GM10266 (cell line): Measurements from ENCODE around the gene SSTR5.

Experiments
- DNase-seq: peaks from one replicate; pipeline ENCODE4 v3.0.0; 2012; ENCODE audit errors: extremely low spot score
- TF ChIP-seq, protein P1 (sequence below): IDR thresholded peaks from 2 replicates; pipeline ENCODE4 v1.5.1; 2012; ENCODE audit warnings: mild to moderate bottlenecking, low read depth; ENCODE audit not compliant: control insufficient read depth, insufficient read depth; ENCODE audit errors: missing control alignments

Gene SSTR5

DNA sequence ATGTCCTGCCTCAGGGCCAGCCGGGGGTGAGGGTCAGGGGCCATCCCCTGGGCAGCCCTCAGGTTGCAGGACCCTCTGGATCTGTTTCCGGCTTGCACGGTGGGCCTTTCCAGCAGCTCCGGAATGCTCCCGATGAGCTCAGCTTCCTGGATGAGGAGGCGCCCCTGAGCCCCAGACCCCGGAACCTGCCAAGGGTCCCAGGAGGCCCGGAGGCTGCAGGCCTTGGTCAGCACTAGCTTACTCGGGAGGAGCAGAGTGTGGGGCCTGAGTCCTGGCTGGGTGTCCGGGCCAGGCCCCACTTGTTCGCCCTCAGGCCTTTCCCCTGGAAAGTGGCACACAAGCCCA lies 31.1 kb downstream of the SSTR5 start:
- no peak for DNase-seq
- TF ChIP-seq, protein P1, sequence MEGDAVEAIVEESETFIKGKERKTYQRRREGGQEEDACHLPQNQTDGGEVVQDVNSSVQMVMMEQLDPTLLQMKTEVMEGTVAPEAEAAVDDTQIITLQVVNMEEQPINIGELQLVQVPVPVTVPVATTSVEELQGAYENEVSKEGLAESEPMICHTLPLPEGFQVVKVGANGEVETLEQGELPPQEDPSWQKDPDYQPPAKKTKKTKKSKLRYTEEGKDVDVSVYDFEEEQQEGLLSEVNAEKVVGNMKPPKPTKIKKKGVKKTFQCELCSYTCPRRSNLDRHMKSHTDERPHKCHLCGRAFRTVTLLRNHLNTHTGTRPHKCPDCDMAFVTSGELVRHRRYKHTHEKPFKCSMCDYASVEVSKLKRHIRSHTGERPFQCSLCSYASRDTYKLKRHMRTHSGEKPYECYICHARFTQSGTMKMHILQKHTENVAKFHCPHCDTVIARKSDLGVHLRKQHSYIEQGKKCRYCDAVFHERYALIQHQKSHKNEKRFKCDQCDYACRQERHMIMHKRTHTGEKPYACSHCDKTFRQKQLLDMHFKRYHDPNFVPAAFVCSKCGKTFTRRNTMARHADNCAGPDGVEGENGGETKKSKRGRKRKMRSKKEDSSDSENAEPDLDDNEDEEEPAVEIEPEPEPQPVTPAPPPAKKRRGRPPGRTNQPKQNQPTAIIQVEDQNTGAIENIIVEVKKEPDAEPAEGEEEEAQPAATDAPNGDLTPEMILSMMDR = no peak

DNA sequence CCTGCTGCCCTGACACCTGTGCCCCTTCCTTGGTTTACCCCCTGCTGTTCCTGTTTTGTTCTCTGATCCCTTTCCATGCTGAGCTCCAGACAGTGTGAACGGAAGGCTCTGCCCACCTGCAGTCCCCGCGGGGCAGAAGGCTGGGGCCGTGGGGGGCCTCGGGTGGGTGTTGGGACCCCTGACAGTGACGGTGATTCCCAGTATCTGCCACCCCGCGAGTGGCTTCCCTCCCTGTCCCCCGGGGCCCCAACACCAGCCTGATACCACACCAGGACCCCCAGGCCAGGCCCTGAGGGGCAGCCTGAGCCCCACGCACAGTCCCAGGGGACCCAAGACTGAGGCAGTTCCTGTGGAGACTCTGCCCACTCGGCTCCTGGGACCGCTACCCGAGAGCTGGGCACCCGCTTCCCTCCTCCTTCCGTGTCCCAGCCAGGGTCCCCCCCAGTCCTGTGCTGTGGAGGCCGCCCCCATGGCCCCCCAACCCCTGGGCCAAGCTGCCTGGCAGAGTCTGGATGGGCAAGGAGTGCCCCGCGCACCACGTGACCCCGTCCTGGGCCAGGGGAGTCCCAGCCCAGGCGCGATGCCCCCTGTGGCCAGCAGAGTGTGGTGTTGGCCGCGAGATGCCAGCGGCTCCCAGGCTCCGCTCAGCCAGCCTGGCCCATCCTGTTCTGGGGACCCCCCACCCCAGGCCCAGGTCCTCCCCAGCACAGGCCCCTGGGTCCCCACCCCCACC lies 33.5 kb downstream of the SSTR5 start:
- TF ChIP-seq, protein P1 = peak; percentile 66
- peak; percentile 82 for DNase-seq

DNA sequence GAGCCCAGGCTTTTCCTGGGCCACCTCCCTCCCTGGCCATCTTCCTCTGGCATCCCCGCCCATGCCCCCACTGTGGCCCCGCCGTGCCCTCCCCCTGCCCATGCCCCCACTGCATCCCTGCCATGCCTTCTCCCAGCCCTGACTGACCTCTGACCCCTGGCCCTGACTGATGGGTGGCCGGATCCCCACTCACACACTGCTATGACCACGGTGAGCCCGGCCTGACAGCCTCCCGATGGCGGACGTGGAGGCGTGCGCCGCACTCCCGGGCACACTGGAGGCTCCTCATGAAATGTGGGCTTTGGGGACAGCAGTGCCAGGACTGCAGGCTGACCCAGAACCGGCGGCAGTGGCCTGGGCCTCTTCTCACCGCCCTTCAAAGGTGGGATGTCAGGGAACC lies 34.1 kb downstream of the SSTR5 start:
- TF ChIP-seq, protein P1 = no peak
- DNase-seq = no peak

DNA sequence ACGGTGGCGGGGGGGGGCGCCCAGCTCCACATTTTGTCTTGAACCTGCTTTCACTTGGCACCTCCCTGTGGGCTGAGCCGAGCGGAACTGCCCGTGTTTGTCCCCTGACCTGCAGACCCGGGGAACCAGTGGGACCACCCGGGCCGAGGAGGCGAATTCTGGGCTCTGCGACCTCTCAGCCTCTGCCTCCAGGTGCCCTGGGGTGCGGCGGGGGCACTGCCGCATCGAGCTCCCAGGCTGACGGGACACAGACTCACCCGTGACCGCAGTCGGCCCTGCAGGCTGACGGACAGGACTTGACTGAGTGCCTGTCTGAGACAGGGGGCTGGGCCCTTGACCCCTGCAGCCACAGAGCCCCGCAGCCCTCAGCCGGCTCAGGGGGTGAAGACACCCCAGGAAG lies 34.6 kb downstream of the SSTR5 start:
- TF ChIP-seq, protein P1 = no peak
- no peak for DNase-seq

DNA sequence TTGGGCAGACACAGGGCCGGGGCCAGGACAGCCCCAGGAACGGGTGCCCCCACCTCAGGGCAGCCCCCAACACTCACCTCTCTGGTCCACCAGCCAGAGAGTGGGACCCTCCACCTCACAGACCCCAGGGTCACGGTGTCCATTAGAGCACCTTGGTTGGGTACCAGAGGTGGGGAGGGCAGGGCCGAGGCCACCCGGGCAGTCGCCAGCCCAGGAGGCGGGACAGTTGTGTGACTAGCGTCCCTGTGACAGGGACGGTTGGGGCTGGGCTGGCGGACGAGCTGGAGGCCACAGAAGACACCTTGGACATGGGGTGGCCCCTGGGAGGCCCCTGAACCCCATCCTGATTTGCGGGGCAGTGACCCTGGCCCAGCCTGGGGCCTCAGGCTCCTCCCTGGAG lies 35.2 kb downstream of the SSTR5 start:
- TF ChIP-seq, protein P1 = no peak
- no peak for DNase-seq

DNA sequence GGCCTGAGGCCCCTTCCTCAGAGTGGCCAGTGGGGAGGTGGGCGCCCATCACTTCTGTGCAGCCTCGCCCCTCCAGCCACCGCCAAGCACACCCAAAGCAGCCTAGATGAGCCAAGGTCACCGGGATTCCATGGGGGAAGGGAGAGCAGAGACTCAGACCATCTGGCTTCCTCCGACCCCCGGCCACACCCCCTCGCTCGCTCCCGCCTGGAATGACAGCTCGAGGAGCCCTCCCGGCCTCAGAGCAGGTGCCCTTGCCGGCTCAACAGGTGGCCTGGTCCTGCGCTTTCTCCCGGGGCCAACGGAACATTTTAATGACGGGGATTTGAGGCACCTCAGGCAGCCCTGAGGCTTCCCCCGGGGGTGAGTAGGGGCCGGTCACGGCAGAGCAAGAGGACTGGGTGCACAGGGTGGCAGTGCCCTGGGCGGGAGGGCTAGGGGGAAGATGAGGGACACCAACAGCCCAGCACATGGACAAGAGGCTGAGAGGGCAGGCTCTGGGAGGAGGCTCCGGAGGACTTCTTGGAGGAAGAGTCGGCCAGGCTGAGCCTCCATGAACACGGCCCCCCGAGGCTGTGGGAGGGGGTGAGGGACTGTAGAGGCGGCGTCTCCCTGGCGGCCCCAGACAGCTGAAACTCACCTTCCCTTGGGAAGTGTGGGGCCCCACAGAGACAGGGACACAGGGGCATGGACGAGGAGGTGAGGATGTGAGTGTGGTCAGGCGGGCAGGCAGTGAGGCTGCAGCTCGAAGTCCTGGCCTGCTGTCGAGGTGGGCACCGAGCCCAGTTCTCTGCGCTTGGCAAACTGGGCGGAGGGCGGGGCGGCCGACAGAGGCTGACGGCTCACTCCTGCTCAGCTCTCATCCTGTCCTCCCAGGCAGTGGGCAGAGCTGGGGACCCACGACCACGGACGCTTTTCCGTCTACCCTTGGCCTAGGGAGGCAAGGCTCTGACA lies 36.0 kb downstream of the SSTR5 start:
- TF ChIP-seq, protein P1 = no peak
- no peak for DNase-seq

DNA sequence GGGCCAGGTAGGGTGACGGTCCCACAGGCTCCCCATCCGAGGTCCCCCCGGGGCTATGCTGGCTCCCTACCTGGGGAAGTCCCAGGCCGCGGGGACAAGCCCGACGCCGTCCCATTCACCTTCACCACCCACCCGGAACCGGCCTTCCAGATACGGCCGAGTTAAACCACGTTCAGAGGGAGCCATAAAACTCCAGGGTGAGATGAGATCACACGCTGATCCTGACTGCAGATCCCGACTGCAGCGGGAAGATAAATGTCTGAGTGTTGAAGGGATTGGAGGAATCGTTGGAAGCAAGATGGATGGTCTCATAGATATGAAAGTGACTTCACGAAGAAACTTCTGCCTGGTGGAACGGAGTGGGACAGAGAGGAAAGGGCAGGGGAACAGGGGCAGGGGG lies 37.1 kb downstream of the SSTR5 start:
- TF ChIP-seq, protein P1 = no peak

More for the DNA sequence above, 37.1 kb downstream of the SSTR5 start:
- no peak for DNase-seq
